ENCODE data around the gene RANBP17.

Gene RANBP17

DNA sequence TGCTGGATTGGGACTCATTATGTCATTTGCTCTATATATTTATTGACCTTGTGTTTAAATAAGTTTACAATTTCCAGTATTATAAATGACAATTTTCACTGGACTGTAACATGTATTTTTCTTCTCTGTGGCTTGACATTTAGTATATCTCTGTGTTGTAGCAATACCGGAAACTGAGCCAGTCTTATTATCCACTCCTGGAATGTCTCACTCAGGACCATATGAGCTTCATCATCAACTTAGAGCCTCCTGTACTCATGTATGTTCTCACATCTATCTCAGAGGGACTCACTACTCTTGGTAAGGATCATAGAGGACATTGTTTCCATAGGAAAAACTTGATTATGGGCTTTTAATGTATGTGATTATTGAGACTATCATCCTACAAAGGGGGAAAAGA is 380.7 kb downstream of the RANBP17 start (continued):
- TF ChIP-seq, protein P1, sequence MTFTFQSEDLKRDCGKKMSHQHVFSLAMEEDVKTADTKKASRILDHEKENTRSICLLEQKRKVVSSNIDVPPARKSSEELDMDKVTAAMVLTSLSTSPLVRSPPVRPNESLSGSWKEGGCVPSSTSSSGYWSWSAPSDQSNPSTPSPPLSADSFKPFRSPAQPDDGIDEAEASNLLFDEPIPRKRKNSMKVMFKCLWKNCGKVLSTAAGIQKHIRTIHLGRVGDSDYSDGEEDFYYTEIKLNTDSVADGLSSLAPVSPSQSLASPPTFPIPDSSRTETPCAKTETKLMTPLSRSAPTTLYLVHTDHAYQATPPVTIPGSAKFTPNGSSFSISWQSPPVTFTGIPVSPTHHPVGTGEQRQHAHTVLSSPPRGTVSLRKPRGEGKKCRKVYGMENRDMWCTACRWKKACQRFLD (tag by site-specific recombination; IDR thresholded peaks at IDR 0.05), result no peak
- TF ChIP-seq ZNF624 (tag by site-specific recombination; IDR thresholded peaks at IDR 0.05) (no peak), ZNF354C (tag by site-specific recombination; IDR thresholded peaks at IDR 0.05; ENCODE audit: borderline replicate concordance, low read depth) (no peak), ZNF174 (tag by site-specific recombination; IDR thresholded peaks at IDR 0.05) (no peak), ZFP3 (tag by site-specific recombination; IDR thresholded peaks at IDR 0.05; ENCODE audit: low read depth) (no peak), OVOL3 (tag by site-specific recombination; IDR thresholded peaks at IDR 0.05) (no peak), ZNF48 (tag by site-specific recombination; IDR thresholded peaks at IDR 0.05) (no peak), ZNF571 (tag by site-specific recombination; IDR thresholded peaks at IDR 0.05) (no peak)
- TF ChIP-seq, protein P2, sequence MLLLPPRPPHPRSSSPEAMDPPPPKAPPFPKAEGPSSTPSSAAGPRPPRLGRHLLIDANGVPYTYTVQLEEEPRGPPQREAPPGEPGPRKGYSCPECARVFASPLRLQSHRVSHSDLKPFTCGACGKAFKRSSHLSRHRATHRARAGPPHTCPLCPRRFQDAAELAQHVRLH (tag by site-specific recombination; IDR thresholded peaks at IDR 0.05), result no peak

DNA sequence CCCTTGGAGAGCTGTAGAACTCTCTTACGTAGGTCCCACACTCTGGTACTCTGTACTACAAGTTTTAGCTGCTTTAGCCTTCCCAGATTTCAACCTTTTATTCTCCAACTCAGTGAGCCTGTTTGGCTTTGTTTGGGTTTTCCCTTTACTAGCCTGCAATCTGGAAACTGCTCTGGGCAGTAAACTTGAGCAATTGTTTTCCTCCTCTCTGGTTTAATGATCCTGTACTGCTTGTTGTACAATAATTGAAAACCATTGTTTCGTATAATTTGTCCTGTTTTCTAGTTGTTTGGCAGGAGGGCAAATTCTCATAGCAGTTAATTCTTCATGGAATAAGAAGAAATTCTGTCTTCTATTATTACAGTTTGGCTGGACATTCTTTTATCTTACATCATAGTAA is 384.4 kb downstream of the RANBP17 start:
- ChIA-PET POLR2A (no interaction called here), CTCF (interaction anchor here (0.5 to 0.6 kb wide), 2 partner anchors 8 to 27 kb away, joined by 3 read pairs; no protein-coding TSS in a partner anchor)
- no peak overlapping the region for H3K4me3 ChIP-seq (ENCODE audit: low read depth, low read length)

DNA sequence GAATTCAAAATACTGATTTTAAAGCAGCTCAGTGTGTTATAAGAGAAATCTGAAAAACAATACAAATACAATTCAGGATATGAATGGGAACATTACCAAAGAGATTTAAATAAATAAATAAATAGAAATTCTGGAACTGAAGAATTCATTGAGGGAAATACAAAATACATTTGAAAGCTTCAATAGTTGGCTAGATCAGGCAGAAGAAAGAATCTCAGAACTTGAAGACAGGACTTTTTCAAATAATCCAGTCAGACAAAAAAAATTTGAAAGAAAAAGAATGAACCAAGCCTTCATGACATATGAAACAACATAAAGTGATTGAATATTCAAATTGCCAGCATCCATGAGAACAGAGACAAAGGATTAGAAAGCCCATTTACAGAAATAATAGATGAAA is 387.6 kb downstream of the RANBP17 start:
- Histone ChIP-seq H3K36me3 (ENCODE audit: control insufficient read depth in 2 of 2, insufficient read depth in 1 of 2, low read length in 2 of 2) (no peaks in the 10 kb centered on the region; a peak in 1 of 3 replicates), H3K27ac (ENCODE audit: extremely low read depth, low read depth, low read length) (no peak overlapping the region), H3K4me1 (ENCODE audit: control insufficient read depth, insufficient read depth, low read length) (no peaks in the 10 kb centered on the region), H3K9me3 (ENCODE audit: control insufficient read depth, insufficient read depth, low read depth, low read length) (no peaks in the 10 kb centered on the region), H3K4me3 (ENCODE audit: low read depth, low read length) (no peak overlapping the region)
- ChIA-PET POLR2A (no interaction called here), CTCF (no interaction called here)
- TF ChIP-seq SETDB1 (IDR thresholded peaks at IDR 0.05; ENCODE audit: insufficient read length, low read length), result peak; percentile 39
- TF ChIP-seq KLF7 (tag by site-specific recombination; IDR thresholded peaks at IDR 0.05; ENCODE audit: borderline replicate concordance), result no peak

More for the DNA sequence above, 384.4 kb downstream of the RANBP17 start:
- Histone ChIP-seq H3K27ac (ENCODE audit: extremely low read depth, low read depth, low read length) (no peak overlapping the region), H3K9me3 (ENCODE audit: control insufficient read depth, insufficient read depth, low read depth, low read length) (no peaks in the 10 kb centered on the region), H3K4me1 (ENCODE audit: control insufficient read depth, insufficient read depth, low read length) (no peaks in the 10 kb centered on the region), H3K36me3 (ENCODE audit: control insufficient read depth in 2 of 2, insufficient read depth in 1 of 2, low read length in 2 of 2) (no peaks in the 10 kb centered on the region; a peak in 1 of 3 replicates)
- TF ChIP-seq ZBTB8A (tag by site-specific recombination; IDR thresholded peaks at IDR 0.05), result no peak
- no peak for TF ChIP-seq ZNF658 (tag by site-specific recombination; IDR thresholded peaks at IDR 0.05)
- no peak for TF ChIP-seq ZNF785 (tag by site-specific recombination; IDR thresholded peaks at IDR 0.05)
- TF ChIP-seq HOXC10 (CRISPR knock-in tag; IDR thresholded peaks at IDR 0.05), result no peak
- TF ChIP-seq, protein P3, sequence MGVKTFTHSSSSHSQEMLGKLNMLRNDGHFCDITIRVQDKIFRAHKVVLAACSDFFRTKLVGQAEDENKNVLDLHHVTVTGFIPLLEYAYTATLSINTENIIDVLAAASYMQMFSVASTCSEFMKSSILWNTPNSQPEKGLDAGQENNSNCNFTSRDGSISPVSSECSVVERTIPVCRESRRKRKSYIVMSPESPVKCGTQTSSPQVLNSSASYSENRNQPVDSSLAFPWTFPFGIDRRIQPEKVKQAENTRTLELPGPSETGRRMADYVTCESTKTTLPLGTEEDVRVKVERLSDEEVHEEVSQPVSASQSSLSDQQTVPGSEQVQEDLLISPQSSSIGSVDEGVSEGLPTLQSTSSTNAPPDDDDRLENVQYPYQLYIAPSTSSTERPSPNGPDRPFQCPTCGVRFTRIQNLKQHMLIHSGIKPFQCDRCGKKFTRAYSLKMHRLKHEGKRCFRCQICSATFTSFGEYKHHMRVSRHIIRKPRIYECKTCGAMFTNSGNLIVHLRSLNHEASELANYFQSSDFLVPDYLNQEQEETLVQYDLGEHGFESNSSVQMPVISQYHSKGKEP (tag by site-specific recombination; IDR thresholded peaks at IDR 0.05), result no peak
- TF ChIP-seq ZBTB48 (tag by site-specific recombination; IDR thresholded peaks at IDR 0.05), result no peak
- TF ChIP-seq ZNF776 (tag by site-specific recombination; IDR thresholded peaks at IDR 0.05; ENCODE audit: borderline replicate concordance), result no peak
- no peak for TF ChIP-seq ZNF404 (tag by site-specific recombination; IDR thresholded peaks at IDR 0.05)
- no peak for TF ChIP-seq ZNF837 (tag by site-specific recombination; IDR thresholded peaks at IDR 0.05)
- no peak for TF ChIP-seq KLF7 (tag by site-specific recombination; IDR thresholded peaks at IDR 0.05; ENCODE audit: borderline replicate concordance)
- no peak for TF ChIP-seq ZNF670 (tag by site-specific recombination; IDR thresholded peaks at IDR 0.05; ENCODE audit: low read depth)
- no peak for TF ChIP-seq OVOL3 (tag by site-specific recombination; IDR thresholded peaks at IDR 0.05)
- no peak for TF ChIP-seq ZNF157 (tag by site-specific recombination; IDR thresholded peaks at IDR 0.05)
